Ovary (tissue), 9 donors: Measurements from ENCODE around the gene AKAP6. TPM values are rescaled to one million over a fixed set of nuclear protein-coding genes. Genes with fewer than 3 reads are reported as not detected.

Experiments
- DNase-seq, 5 donors: peaks; one replicate each; pipeline ENCODE4 v3.0.0-alpha.2; 2019 to 2020
- H3K27ac ChIP-seq, 2 donors: fragments of 200-600 bp; one replicate each; pipeline versions ENCODE4 v1.5.1 to v1.8.0; 2019 to 2022
- H3K27me3 ChIP-seq: fragments of 200-600 bp; one replicate; pipeline ENCODE4 v1.8.0; 2022
- H3K36me3 ChIP-seq: fragments of 200-600 bp; sonication (generic); one replicate; pipeline ENCODE4 v1.5.1; 2019
- H3K4me1 ChIP-seq: one replicate; pipeline ENCODE4 v1.8.1; 2013; ENCODE audit warnings: mild to moderate bottlenecking, moderate library complexity; ENCODE audit not compliant: insufficient read depth
- H3K4me3 ChIP-seq: fragments of 200-600 bp; sonication (generic); one replicate; pipeline ENCODE4 v1.5.1; 2017
- H3K9me3 ChIP-seq, 2 donors: fragments of 200-600 bp in 1 of 2; sonication (generic) in 1 of 2; one replicate each; pipeline versions ENCODE4 v1.5.1 to v1.8.1; 2013 to 2019; ENCODE audit warnings: mild to moderate bottlenecking in 1 of 2, moderate library complexity in 1 of 2
- CTCF ChIP-seq, 3 donors: fragments of 450-650 bp in 2 of 3; fragments of 200-600 bp in 1 of 3; IDR thresholded peaks; one replicate each; pipeline versions ENCODE4 v1.5.1 to v1.8.0; 2016 to 2022; ENCODE audit warnings: antibody characterized with exemption in 3 of 3, mild to moderate bottlenecking in 1 of 3
- EP300 ChIP-seq: sonication (generic); formaldehyde crosslinking; IDR thresholded peaks from one replicate; pipeline ENCODE4 v1.6.1; 2017; ENCODE audit warnings: antibody characterized with exemption
- POLR2A ChIP-seq: fragments of 450-650 bp; IDR thresholded peaks from one replicate; pipeline ENCODE4 v1.6.1; 2017; ENCODE audit warnings: antibody characterized with exemption, mild to moderate bottlenecking, moderate library complexity
- WGBS, 3 donors: extraction: QIAGEN DNeasy Blood & Tissue Kit in 1 of 3; methylation state at CpG; one replicate each; pipeline versions ENCODE4 v1.1.5 to v1.1.7; 2013 to 2017; 5-methylcytosine and 5-hydroxymethylcytosine counted together
- intact Hi-C, 4 donors: fragments of 100-400 bp; cut with DNase I; formaldehyde crosslinking; loops; one replicate each; pipeline versions ENCODE4 v1.11.0 to v1.15.1; 2022 to 2023
- polyA plus RNA-seq, 2 donors: library from polyadenylated mRNA; stranded (reverse); fragments of 200-250 nt in 1 of 2; fragments of 350-450 nt in 1 of 2; fragmentation: Illumina TruSeq in 1 of 2; extraction: RNeasy Lipid Tissue Mini Kit (QIAGEN cat#74804) in 1 of 2; gene quantifications; one replicate each; pipeline ENCODE4 v1.2.3, GENCODE V29; 2013 to 2014
- total RNA-seq, 7 donors: library from RNA; depleted of rRNA in 2 of 7; stranded (reverse); fragments of >200 nt in 2 of 7; fragmentation: NEBNext Ultra II Directional in 3 of 7; extraction: Animal tissue kit (Norgen Biotek cat#: 25700) in 3 of 7; gene quantifications; one replicate each; pipeline versions ENCODE4 v1.1.0 to v1.2.4, GENCODE V29; 2016 to 2023
- donor health status: DM: no; HTN: no; CAD: no; lungs with moderate emphysema.
- donor health status: DM: no; HTN: no; CAD: no.
- donor health status: Bipolar disorder and iron deficiency.
- donor health status: DM: yes; HTN: yes; CAD: no.
- donor health status: DM: no; HTN: no; CAD: no.
- donor health status: DM: yes; HTN: yes; CAD: no.

AKAP6 gene
- total and polyA plus RNA-seq, 9 donors: 2.3 to 13.1 (median 6.9) TPM

DNA sequence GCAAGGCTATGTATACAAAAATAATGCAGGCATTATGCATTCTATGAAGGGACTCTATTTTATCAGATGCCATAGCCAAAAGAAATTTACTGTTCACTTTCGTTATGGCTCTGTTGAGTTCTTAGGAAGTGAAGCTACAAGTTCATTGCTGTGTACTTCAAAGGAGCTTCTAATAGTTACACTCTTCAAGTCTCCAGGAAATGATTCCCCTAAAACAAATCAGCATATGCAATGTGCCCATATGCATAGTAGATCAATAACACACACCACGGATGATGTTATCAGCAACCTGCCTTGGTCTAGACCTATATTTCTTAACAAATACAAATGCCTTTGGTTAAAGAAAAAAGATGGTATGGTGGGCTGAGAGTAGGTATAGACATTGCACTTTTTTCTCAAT is 83.4 kb downstream of the AKAP6 start:
- no peak for DNase-seq
- intact Hi-C loops: no loop called here
- no peak overlapping the region for H3K27ac ChIP-seq
- no peaks in the 10 kb centered on the region for H3K36me3 ChIP-seq
- H3K27me3 ChIP-seq: no peaks in the 10 kb centered on the region
- no peak for TF ChIP-seq CTCF (IDR thresholded peaks at IDR 0.05)
- no peak for TF ChIP-seq POLR2A
- TF ChIP-seq EP300: no peak
- 40 to 88% (median 82%) methylated on average over 2 of the region's 2 CpGs for WGBS, 3 donors
- no peaks in the 10 kb centered on the region for H3K9me3 ChIP-seq
- no peaks in the 10 kb centered on the region for H3K4me1 ChIP-seq
- H3K4me3 ChIP-seq: no peak overlapping the region

DNA sequence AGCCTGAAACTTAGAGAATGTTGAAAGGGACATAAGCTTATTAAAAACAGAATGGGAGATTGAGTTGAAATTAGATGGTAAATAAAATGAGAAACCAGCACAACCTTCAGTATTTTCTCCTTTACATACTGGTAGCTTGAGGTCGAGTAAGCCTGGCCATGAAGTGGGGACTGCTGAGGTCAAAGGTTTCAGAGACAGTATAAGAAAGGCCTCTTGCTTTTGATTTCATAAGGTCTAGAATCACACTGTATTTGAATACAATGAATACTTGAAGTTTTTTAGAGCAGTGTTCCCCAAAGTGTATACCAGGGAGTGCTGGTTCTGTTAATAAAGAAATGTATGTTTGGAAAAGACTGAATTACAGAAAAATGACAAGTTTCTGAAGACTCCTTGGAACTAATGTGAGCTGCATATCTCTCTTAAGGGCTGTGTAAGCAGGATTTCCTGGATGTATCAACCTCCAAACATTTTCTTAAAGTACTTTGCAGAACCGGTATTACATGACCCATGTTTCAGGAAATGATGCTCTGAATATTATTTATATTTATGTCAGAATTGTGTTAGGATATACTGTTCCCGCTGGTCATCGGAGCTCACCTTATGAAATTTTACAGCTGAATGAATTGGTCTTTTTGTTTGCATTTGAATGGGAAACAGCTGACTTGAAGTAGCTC is 85.0 kb downstream of the AKAP6 start:
- DNase-seq: no peak
- TF ChIP-seq POLR2A (no peak), EP300 (no peak), CTCF (IDR thresholded peaks at IDR 0.05) (no peak)
- 54 to 75% (median 70%) methylated on average over 4 of the region's 4 CpGs for WGBS, 3 donors
- intact Hi-C loops: no loop called here
- Histone ChIP-seq H3K4me3 (no peak overlapping the region), H3K27me3 (no peaks in the 10 kb centered on the region), H3K27ac (no peak overlapping the region), H3K4me1 (peaks cover 1% of the 10 kb centered on the region), H3K36me3 (no peaks in the 10 kb centered on the region), H3K9me3 (no peaks in the 10 kb centered on the region)

- Histone ChIP-seq H3K36me3 (no peaks in the 10 kb centered on the region), H3K4me1 (peaks cover 1% of the 10 kb centered on the region), H3K4me3 (no peak overlapping the region), H3K27me3 (no peaks in the 10 kb centered on the region), H3K9me3 (no peaks in the 10 kb centered on the region), H3K27ac (no peak overlapping the region)
- intact Hi-C loops: no loop called here
- TF ChIP-seq EP300 (no peak), CTCF (IDR thresholded peaks at IDR 0.05) (no peak), POLR2A (no peak)
- 28 to 46% (median 30%) methylated on average over 3 of the region's 3 CpGs for WGBS, 3 donors
- DNase-seq: no peak
Observed at GRCh38 chr14:32414808-32415255, 85.7 kb downstream of the AKAP6 start.

DNA sequence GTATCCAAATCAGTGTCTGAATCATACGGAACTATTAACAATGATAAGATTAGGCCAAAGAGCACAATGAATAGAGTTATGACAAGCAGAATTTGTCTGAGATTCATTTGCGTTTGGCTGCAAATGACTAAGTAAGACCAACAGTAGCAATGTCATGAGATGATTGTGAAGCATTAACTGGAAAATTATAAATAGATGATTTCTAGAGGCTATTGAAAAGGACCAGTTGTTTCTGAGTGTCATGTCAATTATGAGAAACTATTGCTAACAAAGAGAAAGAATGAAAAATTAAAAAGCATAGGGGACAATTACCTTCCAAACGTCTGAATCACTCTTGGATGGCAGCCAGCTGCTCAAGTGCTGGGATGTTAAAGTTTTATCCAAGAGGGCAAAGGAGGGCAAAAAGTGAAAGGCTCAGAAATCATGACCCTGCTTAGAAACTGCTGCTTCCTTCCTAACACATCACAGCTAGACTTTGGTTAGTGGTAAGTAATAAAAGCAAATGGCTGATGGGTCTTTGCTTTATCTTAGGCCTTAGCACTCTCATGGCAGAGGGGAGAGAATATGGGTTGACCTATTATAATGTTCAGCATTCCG is 89.0 kb downstream of the AKAP6 start:
- H3K27ac ChIP-seq: no peak overlapping the region
- intact Hi-C loops: no loop called here
- DNase-seq: peak in 3 of 5 donors; percentile 21 to 34 (median 22)

More for the DNA sequence above, 89.0 kb downstream of the AKAP6 start:
- TF ChIP-seq EP300 (no peak), CTCF (IDR thresholded peaks at IDR 0.05) (no peak), POLR2A (no peak)
- 37 to 52% (median 47%) methylated on average over 4 of the region's 4 CpGs for WGBS, 3 donors
- Histone ChIP-seq H3K36me3 (no peaks in the 10 kb centered on the region), H3K27me3 (no peaks in the 10 kb centered on the region), H3K4me1 (peaks cover 1% of the 10 kb centered on the region), H3K4me3 (no peak overlapping the region), H3K9me3 (no peaks in the 10 kb centered on the region)
